GM21526 (cell line): ENCODE measurements around the gene ECT2.
"Not testable (repeated sequence)": the region's sequence is repeated elsewhere in the genome, so short reads cannot be mapped to it uniquely, and the experiment has no call there.

ENCODE experiments used
- ATAC-seq: cut with Tn5 transposase; IDR thresholded peaks from one replicate; pipeline ENCODE4 v1.9.1; 2021; ENCODE audit warnings: moderate library complexity; ENCODE audit not compliant: unreplicated experiment, low FRiP score

Gene ECT2

GRCh38 chr3:172726380-172726779, 24.1 kb upstream of the ECT2 start:
- ATAC-seq: no peak

- ATAC-seq: no peak
Measured at GRCh38 chr3:172735014-172735413, 15.5 kb upstream of the ECT2 start.

- ATAC-seq: no peak
Measured at GRCh38 chr3:172739462-172739861, 11.1 kb upstream of the ECT2 start.

- no peak for ATAC-seq
Measured at GRCh38 chr3:172746475-172746874, 4.1 kb upstream of the ECT2 start.

- no peak for ATAC-seq
Measured at GRCh38 chr3:172749230-172749965, 1.1 kb upstream of the ECT2 start.

- no peak for ATAC-seq
Measured at GRCh38 chr3:172750069-172750367, 508 bp upstream of the ECT2 start.

GRCh38 chr3:172751175-172751704, 714 bp downstream of the ECT2 start:
- peak; percentile 13 for ATAC-seq

- ATAC-seq: no peak
Measured at GRCh38 chr3:172752651-172753050, 2.1 kb downstream of the ECT2 start.

- no peak for ATAC-seq
Measured at GRCh38 chr3:172753125-172753524, 2.6 kb downstream of the ECT2 start.

- not testable (repeated sequence) for ATAC-seq
Measured at GRCh38 chr3:172760416-172760815, 9.9 kb downstream of the ECT2 start.

- no peak for ATAC-seq
Measured at GRCh38 chr3:172766241-172766640, 15.7 kb downstream of the ECT2 start.

- no peak for ATAC-seq
Measured at GRCh38 chr3:172766718-172767405, 16.3 kb downstream of the ECT2 start.

- ATAC-seq: no peak
Measured at GRCh38 chr3:172770382-172770781, 19.9 kb downstream of the ECT2 start.

GRCh38 chr3:172771672-172772071, 21.1 kb downstream of the ECT2 start:
- ATAC-seq: no peak

- no peak for ATAC-seq
Measured at GRCh38 chr3:172776049-172776717, 25.7 kb downstream of the ECT2 start.

- ATAC-seq: no peak
Measured at GRCh38 chr3:172777901-172778300, 27.4 kb downstream of the ECT2 start.

- no peak for ATAC-seq
Measured at GRCh38 chr3:172782235-172782634, 31.7 kb downstream of the ECT2 start.

GRCh38 chr3:172786036-172786435, 35.5 kb downstream of the ECT2 start:
- ATAC-seq: no peak

GRCh38 chr3:172787019-172787418, 36.5 kb downstream of the ECT2 start:
- ATAC-seq: no peak

- no peak for ATAC-seq
Measured at GRCh38 chr3:172787746-172788145, 37.2 kb downstream of the ECT2 start.

- no peak for ATAC-seq
Measured at GRCh38 chr3:172799246-172799645, 48.7 kb downstream of the ECT2 start.

GRCh38 chr3:172800156-172800555, 49.6 kb downstream of the ECT2 start:
- ATAC-seq: no peak
